HFFc6 (cell line): ENCODE measurements around the gene ZSCAN5C. TPM values are rescaled to one million over a fixed set of nuclear protein-coding genes. Genes with fewer than 3 reads are reported as not detected.

Source experiments
- DNase-seq: peaks from one replicate; pipeline ENCODE4 v3.0.0-alpha.2; 2018
- H3K27ac Mint-ChIP-seq: 2 replicates; pipeline ENCODE4 v1.8.0; 2020; ENCODE audit warnings: mild to moderate bottlenecking, mixed read lengths
- H3K27me3 Mint-ChIP-seq: 2 replicates; pipeline ENCODE4 v1.8.0; 2021; ENCODE audit warnings: mild to moderate bottlenecking, moderate library complexity, mixed read lengths; ENCODE audit not compliant: insufficient read depth
- H3K36me3 Mint-ChIP-seq: 2 replicates; pipeline ENCODE4 v1.8.0; 2021; ENCODE audit warnings: low read depth, mixed read lengths
- H3K4me1 Mint-ChIP-seq: 2 replicates; pipeline ENCODE4 v1.8.0; 2020; ENCODE audit warnings: low read depth, mixed read lengths
- H3K4me3 Mint-ChIP-seq: 2 replicates; pipeline ENCODE4 v1.8.0; 2020; ENCODE audit warnings: mild to moderate bottlenecking, moderate library complexity, mixed read lengths
- H3K9me3 Mint-ChIP-seq: 2 replicates; pipeline ENCODE4 v1.8.0; 2020; ENCODE audit warnings: mild to moderate bottlenecking, mixed read lengths
- CTCF ChIP-seq: fragments of 200-600 bp; sonication (generic); IDR thresholded peaks from 2 replicates; pipeline ENCODE4 v1.5.0; 2021; ENCODE audit warnings: antibody characterized with exemption, mild to moderate bottlenecking
- total RNA-seq, 6 experiments: library from RNA; stranded (reverse); fragmentation: NEBNext Ultra II Directional; extraction: Animal tissue kit (Norgen Biotek cat#: 25700); gene quantifications; 2 replicates in 1 of 6; 3 replicates in 5 of 6; pipeline ENCODE4 v1.2.3, GENCODE V29; 2021

Gene ZSCAN5C
- total RNA-seq, 6 experiments from 2014 or later = not detected

DNA sequence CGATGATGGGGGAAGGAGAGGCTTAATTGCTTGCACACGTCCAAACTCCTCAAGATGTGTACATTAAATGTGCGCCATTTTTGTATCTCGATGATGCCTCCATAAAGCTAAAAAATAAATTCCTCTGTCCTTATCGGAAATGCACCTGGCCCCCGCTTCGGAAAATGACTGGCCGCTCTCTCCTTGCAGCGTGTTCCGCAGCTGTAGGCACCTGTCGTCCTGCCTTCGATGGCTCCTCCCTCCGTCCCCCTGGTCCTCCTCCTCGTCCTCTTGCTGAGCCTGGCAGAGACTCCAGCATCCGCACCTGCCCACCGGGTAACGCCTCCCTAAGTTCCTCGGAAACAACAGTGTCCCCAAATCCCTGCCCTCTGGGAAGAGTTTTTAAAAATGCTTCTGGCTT, 25.2 kb upstream of the ZSCAN5C start:
- TF ChIP-seq CTCF = no peak

DNA sequence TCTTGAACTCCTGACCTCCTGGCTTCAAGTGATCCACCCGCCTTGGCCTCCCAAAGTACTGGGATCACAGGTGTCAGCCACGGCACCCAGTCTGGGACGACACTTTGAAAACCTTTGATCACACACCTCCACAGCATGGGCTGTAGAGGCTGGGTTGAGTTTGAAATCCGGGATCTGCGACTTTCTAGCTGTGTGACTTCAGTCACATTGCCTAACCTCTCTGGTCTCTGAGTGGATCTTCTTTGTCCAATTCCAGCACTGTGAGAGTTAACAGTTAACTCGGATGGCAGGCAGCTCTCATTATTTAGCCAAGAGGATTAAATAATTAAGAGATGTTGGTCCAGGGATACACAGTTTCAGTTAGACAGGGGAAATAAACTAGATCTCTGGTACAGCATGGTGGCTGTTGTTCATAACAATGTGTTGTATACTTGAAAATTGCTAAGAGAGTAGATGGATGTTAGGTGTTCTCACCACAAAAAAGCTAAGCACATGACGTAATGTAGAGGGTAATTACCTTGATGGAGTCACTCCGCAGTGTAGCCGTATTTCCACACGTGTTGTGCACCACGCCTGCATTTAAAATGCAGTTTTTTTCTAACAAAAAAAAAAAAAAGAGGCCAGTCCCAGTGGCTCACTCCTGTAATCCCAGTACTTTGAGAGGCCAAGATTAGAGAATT, 24.4 kb upstream of the ZSCAN5C start:
- H3K27ac Mint-ChIP-seq = no peak overlapping the region
- no peak for TF ChIP-seq CTCF
- no peaks in the 10 kb centered on the region for H3K4me1 Mint-ChIP-seq
- no peak overlapping the region for H3K4me3 Mint-ChIP-seq
- DNase-seq = no peak
- H3K9me3 Mint-ChIP-seq = peaks cover 8% of the 10 kb centered on the region; the same call in 1 of the 2 replicates
- H3K27me3 Mint-ChIP-seq = peaks cover 12% of the 10 kb centered on the region
- H3K36me3 Mint-ChIP-seq = no peaks in the 10 kb centered on the region

More for the DNA sequence above, 25.2 kb upstream of the ZSCAN5C start:
- Mint-ChIP-seq H3K9me3 (peaks cover 8% of the 10 kb centered on the region; the same call in 1 of the 2 replicates), H3K27ac (no peak overlapping the region), H3K4me3 (no peak overlapping the region), H3K4me1 (no peaks in the 10 kb centered on the region), H3K36me3 (no peaks in the 10 kb centered on the region), H3K27me3 (peaks cover 12% of the 10 kb centered on the region)
- no peak for DNase-seq

DNA sequence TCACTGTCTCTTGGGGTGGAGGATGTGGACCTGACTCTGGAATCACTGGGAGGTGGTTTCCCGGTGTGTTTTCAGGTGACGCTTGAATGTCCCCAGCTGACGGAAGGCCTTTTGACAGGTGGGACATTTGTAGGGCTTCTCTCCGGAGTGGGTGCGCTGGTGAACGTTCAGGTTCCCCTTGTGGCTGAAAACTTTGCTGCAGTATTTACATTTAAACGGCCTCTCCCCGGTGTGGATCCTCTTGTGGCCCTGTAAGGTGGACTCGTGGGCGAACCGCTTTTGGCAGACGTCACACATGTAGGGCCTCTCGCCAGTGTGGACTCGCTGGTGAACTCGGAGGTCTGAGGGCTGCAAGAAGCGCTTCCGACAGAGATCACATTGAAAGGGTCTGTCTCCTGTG, 12.3 kb upstream of the ZSCAN5C start:
- Mint-ChIP-seq H3K9me3 (peaks cover 12% of the 10 kb centered on the region), H3K27ac (no peak overlapping the region), H3K36me3 (no peaks in the 10 kb centered on the region), H3K4me3 (no peak overlapping the region), H3K4me1 (no peaks in the 10 kb centered on the region), H3K27me3 (peaks cover 2% of the 10 kb centered on the region; the same call in 1 of the 2 replicates)
- DNase-seq = no peak
- TF ChIP-seq CTCF = 0 out of 2 replicates have a peak, but pooled peaks have one; percentile 16

DNA sequence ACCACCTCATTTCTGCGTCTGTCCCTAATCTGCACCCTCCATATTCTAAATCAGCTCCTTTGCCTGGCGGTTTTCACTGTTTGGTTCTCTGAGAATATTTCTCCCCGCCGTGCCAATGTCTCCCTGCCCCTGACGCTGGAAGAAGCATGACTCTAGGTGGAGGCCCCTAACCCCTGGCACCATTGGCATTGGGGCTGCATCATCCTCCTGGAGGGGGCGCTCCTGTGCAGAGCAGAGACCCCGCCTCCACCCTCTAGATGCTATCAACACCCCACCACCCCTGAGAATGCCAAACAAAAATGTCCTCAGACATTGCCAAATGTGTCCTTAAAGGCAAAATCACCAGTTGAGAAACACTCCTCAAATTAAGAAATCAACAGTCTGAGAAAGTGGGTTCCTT, 11.0 kb upstream of the ZSCAN5C start:
- Mint-ChIP-seq H3K4me3 (no peak overlapping the region), H3K4me1 (no peaks in the 10 kb centered on the region), H3K36me3 (no peaks in the 10 kb centered on the region), H3K27me3 (peaks cover 2% of the 10 kb centered on the region; the same call in 1 of the 2 replicates), H3K9me3 (peaks cover 12% of the 10 kb centered on the region), H3K27ac (no peak overlapping the region)
- no peak; the same call in 1 of the 2 replicates for TF ChIP-seq CTCF
- DNase-seq = no peak

- Mint-ChIP-seq H3K36me3 (no peaks in the 10 kb centered on the region), H3K27ac (no peak overlapping the region), H3K9me3 (peaks cover 12% of the 10 kb centered on the region), H3K27me3 (peaks cover 2% of the 10 kb centered on the region; the same call in 1 of the 2 replicates), H3K4me3 (no peak overlapping the region), H3K4me1 (no peaks in the 10 kb centered on the region)
- no peak for TF ChIP-seq CTCF
- DNase-seq = no peak
Measured at GRCh38 chr19:56191711-56192110, 10.4 kb upstream of the ZSCAN5C start.
